ENCODE data around the gene NUBP2. TPM values are rescaled to one million over a fixed set of nuclear protein-coding genes. Genes with fewer than 3 reads are reported as not detected.
"Not testable (repeated sequence)": the region's sequence is repeated elsewhere in the genome, so short reads cannot be mapped to it uniquely, and the experiment has no call there.

Gene NUBP2
- polyA plus RNA-seq, 12 donors, result 30.4 to 52.7 (median 33.3) TPM; not detected in 1

DNA sequence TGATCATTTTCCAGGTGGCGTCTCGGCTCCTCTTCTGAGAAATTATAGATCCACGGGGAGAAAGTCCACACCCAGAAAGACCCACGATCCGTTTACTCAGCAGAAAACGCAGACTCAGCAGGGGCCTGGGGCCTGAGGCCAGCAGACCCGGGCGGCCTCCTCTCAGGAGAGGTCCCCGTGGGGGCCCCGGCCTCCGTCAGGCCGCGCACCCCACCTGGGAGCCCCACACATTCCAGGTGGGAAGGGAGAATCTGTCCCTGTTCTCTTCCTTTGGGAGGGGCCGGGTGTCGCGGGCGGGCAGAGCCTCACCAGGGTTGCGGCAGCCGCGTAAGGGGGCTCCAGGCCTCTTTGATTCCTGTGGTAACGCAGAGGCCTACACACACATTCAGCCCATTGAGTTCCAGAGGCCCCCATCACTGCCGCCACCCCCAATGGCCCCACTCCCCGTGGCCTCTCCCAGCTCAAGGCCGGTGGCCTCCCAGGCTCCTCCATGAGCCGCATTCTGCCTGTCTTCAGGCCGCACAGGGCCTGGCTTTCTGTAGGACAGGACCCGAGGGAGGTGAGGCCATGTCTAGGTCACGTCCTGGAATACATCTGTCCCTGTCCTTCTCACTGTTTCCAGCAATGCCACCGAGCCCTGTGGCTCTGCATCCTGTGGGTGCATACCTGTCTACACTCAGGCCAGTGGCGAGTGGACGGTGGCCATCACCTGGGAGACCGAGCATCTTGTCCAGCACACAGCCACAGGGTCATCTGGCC, 12.3 kb downstream of the NUBP2 start:
- DNase-seq, result no peak

- DNase-seq, result not testable (repeated sequence)
Measured at GRCh38 chr16:1799263-1799662, 16.5 kb downstream of the NUBP2 start.

DNA sequence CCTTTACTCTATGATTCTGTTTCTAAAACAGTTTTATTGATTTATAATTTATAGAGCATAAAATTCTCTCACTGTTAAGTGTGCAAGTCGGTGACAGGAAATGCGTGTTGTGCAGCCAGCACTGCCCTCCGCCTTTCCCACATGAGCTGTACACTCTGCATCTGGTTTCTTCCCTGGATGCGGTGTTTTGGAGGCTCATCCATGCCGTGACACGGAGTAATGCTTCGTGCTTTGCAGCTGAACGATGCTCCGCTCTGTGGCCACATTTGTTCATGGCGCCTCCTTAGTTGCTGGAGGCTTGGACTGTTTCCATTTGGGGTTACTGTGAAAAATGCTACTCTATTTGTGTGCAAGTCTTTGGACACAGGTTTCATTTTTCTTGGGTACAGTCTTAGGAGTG, 17.9 kb downstream of the NUBP2 start:
- no peak for DNase-seq

DNA sequence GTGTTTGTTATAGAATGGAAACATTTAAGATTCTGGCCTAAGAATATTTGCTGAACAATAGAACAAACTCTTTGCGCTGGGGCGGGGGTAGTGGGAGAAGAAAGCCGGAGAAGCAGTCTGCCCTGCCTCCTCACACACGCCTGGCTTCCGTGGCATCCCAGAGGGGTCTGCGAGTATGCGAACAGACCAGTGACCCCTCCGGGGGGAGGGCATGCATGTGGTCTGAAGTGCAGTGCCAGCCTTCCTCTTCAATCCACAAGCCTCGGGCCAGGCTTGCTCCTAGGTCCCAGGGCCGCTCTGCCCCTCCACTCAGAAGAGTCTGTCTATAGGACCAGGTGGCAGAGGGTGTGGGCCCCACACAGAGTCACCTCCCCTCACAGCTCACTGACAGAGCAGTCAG, 24.9 kb downstream of the NUBP2 start:
- no peak for DNase-seq

GRCh38 chr16:1808691-1809090, 25.9 kb downstream of the NUBP2 start:
- DNase-seq, result no peak

DNA sequence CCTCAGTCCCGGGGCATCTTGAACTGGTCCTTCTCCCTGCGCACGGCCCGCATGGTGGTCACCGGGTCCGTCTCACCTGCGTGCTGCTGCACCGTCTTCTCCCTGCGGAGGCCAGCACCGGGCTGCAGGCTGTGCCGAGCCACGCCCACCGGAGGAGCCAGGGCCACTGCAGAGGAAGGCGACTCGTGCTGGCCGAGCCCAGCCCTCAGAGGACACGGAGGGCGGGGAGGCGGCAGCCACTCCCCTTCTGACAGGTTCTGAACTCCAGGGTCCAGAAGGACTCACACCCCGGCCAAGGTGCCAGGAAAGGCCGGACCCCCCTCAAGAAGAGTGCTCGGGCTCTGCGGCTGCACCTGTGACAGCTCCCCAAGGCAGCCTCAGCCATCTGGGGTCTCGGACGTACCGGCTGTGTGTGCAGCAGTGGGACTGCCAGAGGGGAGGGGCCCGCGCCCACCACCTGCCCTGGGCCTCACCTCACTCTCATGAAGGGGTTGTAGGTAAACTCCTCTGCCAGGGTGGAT, 26.6 kb downstream of the NUBP2 start:
- no peak for DNase-seq

DNA sequence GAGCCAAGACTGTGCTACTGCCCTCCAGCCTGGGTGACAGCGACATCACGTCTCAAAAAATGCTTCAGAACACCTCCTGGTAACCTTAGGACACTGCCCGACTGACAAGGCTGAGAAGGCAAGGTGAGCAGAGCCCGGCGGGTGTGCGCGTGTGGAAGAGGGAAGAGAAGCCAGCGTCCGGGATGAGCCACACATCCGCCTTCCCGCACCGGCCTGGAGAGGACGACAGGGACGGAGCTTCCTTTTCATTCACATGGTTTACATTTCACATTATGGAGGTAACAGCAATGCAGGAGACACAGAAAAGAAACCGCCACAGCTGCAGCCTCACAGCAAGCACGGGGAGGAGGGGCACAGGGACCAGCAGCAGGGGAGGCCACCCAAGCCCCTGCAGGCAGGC, 27.3 kb downstream of the NUBP2 start:
- no peak for DNase-seq

GRCh38 chr16:1810536-1810935, 27.8 kb downstream of the NUBP2 start:
- DNase-seq, result no peak

- DNase-seq, result no peak
Measured at GRCh38 chr16:1812732-1813163, 30.0 kb downstream of the NUBP2 start.

DNA sequence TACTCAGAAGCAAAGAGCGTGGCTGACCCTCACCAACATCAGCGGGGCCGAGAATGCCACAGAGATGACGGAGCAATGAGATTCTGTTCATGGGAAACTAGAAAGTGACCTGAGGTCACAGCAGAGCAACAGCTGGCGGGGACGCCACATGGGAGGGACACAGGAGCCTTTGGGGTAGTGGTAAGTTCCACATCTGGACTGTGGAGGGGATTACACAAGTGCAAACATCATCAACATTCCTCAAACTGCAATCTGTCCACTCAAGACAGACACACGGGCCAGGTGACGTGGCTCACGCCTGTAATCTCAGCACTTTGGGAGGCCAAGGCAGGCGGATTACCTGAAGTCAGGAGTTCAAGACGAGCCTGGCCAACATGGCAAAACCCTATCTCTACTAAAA, 32.7 kb downstream of the NUBP2 start:
- DNase-seq, result no peak

GRCh38 chr16:1816396-1817275, 33.9 kb downstream of the NUBP2 start:
- no peak for DNase-seq

- DNase-seq, result no peak
Measured at GRCh38 chr16:1817276-1817589, 34.5 kb downstream of the NUBP2 start.

DNA sequence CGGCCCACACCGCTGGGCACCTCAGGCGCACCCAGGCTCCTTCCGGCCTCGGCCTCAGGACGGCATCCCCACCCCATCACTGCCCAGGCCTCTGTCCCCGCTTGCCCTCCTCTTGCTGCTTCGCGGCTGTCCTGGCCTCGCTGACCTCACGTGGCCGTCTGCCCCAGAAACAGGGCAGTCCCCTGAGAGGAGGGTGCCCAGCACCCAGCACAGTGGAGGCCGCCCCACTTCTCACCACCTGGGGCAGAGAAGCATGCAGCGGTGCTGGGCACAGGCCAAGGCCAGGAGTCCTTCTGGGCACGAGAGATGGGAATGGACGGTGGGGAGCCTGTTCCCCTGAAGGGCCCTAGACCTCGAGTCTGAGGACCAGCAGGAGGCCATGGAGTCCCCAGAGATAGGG, 35.0 kb downstream of the NUBP2 start:
- DNase-seq, result no peak

- no peak for DNase-seq
Measured at GRCh38 chr16:1818204-1818872, 35.6 kb downstream of the NUBP2 start.

DNA sequence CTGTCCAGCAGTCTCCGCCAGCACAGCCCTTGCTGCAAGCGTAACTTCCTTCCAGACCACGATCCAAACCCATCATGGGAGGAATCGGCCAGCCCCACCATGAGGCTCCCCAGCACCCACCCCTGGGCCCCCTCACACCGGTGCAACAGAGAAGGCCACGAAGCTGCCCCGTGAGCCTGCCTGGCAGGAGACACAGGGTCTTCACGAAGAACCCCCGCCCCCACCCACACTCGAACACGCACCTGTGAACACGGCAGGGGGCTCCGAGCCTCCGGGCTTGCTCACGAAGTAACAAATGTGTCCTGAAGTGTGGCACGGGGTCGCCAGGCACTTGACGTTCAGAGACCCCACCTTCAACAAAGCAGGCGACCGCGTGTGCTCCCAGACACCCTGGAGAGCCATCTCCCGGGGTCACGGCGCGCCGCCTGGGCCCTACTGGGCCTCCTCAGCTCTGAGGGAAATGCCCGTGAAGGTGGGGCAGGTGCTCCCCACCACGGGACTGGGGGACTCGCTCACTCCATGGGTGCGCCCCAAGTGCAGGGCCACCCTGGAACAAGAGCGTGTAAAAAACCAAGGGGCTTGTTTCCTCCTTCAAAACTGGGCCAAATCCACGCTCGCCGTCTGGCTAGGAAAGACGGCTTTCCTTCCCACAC, 36.2 kb downstream of the NUBP2 start:
- DNase-seq, result no peak

- DNase-seq, result no peak
Measured at GRCh38 chr16:1819611-1820010, 36.9 kb downstream of the NUBP2 start.

DNA sequence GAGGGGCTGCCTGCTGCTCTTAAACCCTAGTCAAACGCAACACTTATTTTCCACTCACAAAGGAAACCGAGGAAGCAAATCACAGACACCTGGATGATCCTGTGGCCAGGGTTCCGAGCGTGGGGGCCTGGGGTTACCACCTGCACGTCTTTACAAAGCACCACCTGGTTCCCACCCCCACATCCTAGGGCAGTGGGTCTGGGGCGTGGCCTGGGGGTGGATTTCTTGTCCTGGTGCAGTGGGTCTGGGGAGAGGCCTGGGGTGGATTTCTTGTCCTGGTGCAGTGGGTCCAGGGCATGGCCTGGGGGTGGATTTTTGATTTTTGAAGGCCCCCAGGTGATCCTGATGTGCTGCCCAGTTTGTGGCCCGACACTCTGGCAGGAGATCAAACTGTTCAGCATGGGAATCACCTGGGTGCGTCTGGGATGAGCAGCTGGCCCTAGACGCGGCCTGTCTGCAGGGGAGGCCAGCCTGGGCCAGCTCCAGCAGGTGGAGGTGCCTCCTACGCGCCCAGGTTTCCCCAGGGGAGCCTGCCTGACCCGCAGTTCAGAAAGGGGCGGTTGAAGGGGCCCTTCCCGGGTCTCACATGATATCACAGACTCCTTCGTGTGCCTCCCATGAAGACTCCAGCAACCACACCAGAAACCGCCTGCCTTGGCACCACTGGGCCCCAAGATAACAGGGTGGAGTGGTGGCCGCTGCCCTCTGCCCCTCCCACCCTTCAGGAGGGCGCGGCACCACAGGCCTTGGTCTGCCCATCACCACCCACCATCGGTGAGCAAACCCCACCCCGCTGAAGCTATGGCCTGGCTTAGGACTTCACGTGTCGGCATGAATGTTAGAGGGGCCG, 37.6 kb downstream of the NUBP2 start:
- DNase-seq, result no peak

GRCh38 chr16:1820946-1821290, 38.2 kb downstream of the NUBP2 start:
- DNase-seq, result no peak

- no peak for DNase-seq
Measured at GRCh38 chr16:1821861-1822611, 39.3 kb downstream of the NUBP2 start.

- DNase-seq, result no peak
Measured at GRCh38 chr16:1822801-1823200, 40.0 kb downstream of the NUBP2 start.

All from muscle of arm (tissue), 12 donors.